NCI-H1694 (cell line): Measurements from ENCODE around the gene SH2D3C.
A peak's percentile ranks its signal among the peaks of the same experiment; 100 is the strongest.

Experiments
- DNase-seq: peaks from one replicate; lab custom pipeline; 2025; lab: John Stamatoyannopoulos, UW

SH2D3C gene

DNA sequence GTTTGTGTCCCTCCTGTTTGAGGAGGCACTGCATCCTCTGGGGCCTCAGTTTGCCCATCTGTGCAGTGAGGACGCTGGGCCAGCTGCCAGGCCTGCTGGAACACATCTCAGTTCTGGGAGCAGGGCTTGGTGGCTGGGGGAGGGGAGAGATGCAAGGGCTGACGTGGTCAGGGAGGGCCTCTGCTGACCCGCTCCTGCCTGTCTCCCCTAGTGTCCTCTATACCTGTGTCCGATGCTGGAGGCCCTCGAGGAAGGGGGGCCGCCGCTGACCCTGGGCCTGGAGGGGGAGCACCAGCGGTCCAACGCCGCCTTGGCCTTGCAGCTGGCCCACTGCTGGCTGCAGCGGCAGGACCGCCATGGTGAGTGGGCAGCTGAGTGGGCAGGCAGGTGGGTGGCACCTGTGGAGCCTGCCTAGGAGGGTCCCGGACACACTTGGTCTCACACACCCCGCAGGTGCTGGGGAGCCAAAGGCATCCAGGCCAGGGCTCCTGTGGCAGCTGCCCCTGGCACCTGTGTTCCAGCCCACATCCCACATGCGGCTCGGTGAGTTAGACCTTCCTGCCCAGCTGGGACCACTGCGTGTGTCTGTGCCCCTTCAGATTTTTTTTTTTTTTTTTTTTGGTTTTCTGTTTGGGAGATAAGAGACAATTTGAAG is 30.0 kb upstream of the SH2D3C start:
- no peak for DNase-seq

DNA sequence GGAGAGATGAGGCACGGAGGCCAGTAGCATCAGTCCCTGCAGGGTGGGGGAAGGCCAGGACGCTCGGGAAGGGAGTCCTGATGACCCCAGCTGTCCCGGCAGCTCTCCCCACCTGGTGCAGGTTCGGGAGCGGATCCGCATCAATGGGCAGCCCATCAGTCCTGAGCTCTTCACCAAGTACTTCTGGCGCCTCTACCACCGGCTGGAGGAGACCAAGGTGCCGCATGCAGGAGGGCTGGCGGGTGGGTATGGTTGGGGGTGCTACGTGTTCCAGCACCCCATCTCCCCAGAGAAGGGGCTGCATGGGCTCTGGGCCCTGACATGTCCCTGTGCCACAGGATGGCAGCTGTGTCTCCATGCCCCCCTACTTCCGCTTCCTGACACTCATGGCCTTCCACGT is 28.4 kb upstream of the SH2D3C start:
- DNase-seq, result no peak

GRCh38 chr9:127805620-127806019 is 27.2 kb upstream of the SH2D3C start:
- DNase-seq, result no peak

DNA sequence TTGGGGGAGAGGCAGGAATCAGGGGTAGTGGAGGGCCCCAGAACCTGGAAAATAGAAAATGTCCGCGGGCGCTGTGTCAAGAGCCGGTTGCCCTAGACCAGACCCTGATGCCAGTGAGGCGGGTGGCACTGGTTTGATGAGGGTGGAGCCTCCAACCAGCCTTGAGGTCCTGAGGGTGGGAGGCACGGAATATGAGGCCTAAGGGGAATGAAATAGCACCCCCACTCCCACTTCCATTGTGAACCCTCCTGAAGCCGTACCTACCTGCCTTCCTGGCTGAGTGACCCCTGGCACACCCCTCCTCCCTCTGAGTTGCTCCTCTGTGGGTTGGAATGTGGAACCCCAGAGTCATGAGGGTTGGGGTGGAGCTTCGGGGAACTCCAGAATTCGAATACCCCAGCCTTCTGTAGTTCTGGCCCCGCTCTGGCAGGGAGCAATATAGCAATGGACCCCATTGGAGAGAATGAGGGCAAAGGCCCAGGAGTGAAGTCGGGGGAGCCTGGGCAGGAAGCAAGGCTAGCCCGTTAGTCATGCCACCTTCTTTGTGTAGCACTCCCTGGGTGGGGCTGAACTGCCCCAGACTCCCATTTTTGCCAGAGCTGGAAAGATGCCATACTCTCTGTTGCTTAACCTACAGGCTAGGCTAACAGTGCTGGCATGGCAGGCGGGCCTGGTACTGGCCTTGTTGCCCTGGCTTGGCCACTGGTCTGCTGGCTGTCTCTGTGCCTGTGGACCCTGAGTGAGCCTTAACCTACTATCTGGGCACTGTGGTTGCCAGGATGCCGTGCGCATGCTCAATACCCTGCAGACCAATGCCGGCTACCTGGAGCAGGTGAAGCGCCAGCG is 25.3 kb upstream of the SH2D3C start:
- no peak for DNase-seq

DNA sequence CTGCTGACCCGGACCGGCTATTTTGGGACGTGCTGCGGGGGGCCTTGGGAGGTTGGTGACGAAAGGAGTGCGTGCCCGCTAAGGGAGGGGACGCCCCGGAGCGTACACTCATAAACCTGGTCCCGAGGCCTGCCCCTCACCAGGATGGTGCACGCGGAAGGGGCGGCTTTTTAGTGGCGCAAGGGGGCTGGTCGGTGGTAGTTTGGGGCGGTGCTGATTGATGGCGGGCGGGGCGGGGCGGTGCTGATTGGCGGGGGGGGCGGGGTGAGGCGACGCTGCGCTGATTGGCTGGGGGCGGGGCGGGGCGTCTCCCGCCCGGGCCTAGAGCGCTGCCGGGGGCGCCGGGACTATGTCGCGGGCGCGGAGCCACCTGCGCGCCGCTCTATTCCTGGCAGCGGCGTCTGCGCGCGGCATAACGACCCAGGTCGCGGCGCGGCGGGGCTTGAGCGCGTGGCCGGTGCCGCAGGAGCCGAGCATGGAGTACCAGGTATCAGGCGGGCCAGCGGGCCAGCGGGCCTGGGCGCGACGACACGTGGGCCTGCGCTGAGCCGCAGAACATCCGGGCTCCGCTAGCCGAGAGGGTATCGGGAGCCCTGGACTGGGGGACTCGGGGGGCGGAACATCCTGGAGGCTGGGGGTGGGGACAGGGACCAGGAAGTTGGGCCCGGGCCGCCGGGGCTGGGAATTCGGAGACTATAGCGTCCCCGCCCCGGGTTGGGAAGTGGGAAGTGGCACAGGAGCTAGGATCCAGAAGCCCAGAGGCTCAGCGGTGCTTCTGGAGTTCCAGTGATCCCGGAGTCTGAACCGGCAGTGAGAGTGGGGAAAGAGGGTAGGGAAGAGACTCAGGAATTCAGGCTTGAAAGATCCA is 24.3 kb upstream of the SH2D3C start, which contains the start of gene FPGS:
TSS of gene FPGS (plus strand) at position 307 of the 868 bp plus-strand sequence. CDS start at position 350, 43 bp downstream.
- peak; percentile 69 for DNase-seq

GRCh38 chr9:127801955-127802575 is 23.6 kb upstream of the SH2D3C start:
- no peak for DNase-seq

DNA sequence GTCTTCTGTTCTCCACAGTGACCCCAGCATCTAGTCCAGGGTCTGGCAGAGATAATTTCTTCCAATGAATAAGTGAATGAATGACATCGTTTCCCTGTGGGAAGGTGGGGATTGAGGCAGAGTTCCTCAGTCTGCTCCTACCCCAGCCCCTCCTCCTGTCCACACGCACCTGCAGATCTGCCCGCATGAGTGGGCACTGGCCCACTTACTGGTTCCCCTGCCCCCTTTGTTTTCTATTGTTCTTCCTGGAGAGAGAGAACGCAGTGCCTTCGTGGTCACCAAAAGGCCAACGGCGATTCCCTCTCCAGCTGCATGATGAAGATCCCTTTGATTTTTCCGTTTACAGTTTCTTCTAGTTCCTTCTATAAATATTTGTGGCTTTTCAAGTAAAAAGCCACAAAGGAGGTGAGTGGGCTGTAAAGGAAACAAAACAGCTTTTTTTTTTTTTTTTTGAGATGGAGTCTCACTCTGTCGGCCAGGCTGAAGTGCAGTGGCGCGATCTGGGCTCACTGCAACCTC is 18.4 kb upstream of the SH2D3C start:
- DNase-seq, result no peak

DNA sequence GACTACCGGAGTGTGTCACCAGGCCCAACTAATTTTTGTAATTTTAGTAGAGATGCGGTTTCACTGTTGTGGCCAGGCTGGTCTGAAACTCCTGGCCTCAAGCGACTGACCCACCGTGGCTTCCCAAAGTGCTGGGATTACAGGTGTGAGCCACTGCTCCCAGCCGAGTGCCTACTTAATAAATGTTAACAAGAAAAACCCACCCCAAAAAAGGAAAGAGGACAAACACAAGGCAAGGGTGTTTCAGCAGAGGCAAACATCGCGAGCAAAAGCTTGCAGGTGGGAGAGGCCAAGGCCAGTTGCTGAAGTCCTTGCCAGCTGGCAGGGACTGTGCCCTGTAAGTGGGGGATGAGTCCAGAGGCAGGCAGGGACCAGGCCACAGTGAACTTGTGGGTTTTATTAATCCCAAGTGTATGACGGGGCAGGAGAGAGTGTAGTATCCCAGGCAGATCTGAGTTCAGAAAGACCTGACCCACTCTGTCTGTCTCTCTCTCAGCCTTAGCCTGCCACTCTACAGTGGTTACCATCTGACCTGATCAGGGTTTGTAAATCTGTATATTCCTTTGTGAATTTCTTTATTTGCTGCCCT is 17.9 kb upstream of the SH2D3C start:
- no peak for DNase-seq

GRCh38 chr9:127794001-127794791 is 15.7 kb upstream of the SH2D3C start:
- DNase-seq, result no peak

DNA sequence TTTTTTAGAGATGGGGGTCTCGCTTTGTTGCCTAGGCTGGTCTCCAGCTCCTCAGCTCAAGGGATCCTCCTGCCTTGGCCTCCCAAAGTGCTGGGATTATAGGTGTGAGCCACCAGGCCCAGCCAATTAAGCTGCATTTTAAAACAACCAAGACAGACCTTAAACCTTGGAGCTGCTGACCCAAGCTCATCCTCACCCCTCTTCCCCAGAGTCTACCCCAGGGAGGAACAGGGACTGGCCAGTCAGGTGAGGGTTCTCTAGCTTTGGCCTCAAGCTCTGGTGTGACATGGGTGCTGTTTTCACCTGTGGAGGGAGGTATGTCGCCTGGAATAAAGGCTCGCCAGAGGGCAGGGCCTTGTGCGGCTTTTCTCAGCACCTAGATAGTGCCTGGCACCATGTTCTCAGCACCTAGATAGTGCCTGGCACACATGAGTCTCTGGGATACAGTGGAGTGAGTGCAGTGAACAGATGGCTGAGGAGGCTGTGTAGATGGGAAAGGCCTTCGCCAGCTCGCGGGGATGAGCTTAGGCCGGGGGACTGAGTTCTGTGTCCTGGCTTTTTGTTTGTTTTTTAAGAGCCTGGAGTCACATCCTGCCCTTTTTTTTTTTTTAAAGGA is 14.7 kb upstream of the SH2D3C start:
- peak; percentile 50 for DNase-seq

DNA sequence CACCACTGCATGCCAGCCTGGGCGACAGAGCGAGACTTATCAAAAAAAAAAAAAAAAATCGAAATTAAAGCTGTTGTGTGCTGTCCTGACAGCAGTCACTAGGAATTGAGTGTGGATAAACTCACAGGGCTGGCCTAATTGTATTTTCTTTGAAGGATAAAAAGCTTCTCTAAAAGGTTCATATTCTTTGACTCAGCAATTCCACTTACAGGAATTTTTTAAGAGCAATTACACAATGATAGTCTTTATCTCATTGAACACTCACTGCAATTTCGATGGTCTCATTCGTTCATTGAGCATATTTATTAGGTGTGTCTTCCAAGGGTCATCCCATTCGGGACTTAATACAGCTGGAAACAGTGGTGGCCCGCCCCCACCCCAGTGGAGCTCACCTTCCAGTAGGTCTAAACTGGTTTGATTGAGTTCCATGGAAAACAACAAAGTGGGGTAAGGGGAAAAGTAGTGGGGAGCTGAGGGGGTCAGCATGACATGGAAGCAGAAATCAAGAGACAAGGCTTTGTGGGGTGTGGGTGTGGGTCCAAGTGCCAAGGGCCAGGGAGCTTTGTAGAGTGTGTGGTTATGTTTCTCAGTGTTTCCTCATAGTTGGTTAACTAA is 14.1 kb upstream of the SH2D3C start:
- no peak for DNase-seq

DNA sequence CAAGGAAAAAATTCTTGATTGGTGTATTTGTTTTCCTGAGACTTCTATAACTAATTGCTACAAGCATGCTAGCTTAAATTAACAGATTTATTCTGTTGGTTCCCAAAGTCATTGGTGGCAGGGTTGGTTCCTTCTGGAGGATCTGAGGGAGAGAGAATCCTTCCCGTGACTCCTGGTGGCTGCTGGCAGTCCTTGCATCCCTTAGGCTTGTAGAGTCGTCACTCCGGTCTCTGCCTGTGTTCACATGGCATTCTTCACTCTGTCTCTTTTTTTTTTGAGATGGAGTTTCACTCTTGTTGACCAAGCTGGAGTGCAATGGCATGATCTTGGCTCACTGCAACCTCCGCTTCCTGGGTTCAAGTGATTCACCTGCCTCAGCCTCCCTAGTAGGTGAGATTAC is 12.6 kb upstream of the SH2D3C start:
- no peak for DNase-seq

DNA sequence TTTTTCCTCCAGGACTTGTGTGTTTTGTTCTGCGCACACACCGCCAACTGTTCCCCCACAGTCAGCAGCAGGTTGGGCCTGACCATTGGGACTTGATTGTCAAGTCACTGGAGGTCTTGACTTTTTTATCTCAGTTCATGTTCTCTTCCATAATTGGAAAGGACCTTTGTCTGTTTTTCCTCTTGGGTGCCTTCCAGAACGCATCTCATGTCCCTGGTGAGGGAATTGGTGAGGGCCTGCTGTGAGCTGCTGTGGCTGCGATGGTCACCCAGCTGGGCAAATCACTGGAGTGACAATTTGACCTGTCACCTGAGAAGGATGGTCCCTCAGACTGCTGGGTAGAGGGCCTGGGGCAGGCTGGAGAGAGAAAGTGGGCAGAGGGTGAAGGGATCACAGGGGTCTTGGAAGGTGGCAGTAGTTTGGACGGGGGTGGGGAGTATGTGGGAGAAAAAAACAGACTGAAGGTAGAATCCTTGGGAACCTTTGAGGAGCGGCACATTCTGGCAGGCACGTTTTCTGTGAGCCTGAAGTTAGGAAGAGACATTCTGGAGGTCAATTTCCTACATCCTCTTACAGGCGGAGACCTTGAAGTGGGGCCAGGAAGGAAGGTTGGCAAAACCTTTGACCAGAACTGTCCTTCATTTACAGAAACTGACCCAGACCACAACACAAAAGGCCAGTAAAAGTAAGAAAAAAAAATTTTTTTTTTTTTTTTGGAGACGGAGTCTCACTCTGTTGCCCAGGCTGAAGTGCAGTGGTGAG is 11.8 kb upstream of the SH2D3C start:
- no peak for DNase-seq

GRCh38 chr9:127789179-127789578 is 10.7 kb upstream of the SH2D3C start:
- DNase-seq, result no peak

DNA sequence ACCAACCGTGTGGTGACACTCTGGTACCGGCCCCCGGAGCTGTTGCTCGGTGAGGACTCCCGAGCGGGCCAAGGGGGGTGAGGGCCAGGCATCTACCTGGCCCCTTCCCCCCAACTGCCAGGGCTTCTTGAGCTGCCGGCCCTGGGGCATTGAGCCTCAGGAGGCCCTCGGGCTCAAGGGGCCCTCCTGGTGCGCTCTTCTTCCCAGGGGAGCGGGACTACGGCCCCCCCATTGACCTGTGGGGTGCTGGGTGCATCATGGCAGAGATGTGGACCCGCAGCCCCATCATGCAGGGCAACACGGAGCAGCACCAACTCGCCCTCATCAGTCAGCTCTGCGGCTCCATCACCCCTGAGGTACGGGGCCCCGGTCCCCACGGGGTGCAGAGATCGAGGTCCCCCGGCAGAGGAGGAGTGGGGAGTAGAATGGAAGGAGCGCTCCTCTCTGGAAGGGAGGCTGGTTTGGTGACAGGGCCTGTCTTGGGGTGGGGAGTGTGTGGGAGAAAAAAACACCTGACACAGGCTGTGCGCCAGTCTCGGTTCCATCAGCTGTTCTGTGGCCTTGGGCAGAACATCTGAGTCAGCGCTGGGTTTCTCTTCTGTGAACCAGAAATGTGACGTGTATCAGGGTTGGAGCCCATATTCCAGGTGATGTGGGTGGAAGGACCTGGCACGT is 10.0 kb upstream of the SH2D3C start:
- DNase-seq, result no peak

GRCh38 chr9:127786773-127787104 is 8.3 kb upstream of the SH2D3C start:
- no peak for DNase-seq

DNA sequence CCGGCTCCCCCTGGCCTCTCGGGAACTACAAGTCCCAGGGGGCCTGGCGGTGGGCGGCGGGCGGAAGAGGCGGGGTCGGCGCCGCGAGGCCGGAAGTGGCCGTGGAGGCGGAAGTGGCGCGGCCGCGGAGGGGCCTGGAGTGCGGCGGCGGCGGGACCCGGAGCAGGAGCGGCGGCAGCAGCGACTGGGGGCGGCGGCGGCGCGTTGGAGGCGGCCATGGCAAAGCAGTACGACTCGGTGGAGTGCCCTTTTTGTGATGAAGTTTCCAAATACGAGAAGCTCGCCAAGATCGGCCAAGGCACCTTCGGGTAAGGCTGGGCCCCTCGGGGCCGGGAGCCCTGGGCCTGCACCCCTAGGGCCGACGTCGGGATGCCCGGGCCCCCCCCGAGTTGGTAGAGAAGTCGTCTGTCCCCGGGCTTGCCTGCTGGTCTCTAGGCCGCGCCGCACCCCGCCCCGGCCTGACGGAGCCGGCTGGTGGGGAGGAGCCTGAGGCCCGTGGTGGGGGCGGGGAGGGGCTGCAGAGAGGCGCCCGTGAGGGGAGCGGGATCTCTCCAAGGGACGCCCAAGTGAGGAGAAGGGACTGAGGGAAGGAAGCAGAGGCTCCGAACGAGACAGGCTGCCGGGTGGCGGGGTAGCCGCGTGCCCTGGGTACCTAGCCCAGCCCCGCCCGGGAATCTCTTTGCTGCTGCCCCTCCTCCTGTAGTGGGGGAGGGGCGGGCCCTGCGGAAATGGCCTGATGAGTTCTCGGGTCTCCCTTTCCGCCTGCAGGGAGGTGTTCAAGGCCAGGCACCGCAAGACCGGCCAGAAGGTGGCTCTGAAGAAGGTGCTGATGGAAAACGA is 7.7 kb upstream of the SH2D3C start, which contains the start of gene CDK9:
TSS of gene CDK9 (plus strand) at position 102 of the 840 bp plus-strand sequence. CDS start at position 217, 115 bp downstream.
- peak; percentile 19 for DNase-seq
